HG03196 (cell line): ENCODE results near the gene PCGF3.

Experiments
- ATAC-seq: cut with Tn5 transposase; IDR thresholded peaks from one replicate; pipeline ENCODE4 v1.9.1; 2021; ENCODE audit not compliant: unreplicated experiment

The PCGF3 gene

GRCh38 chr4:705278-706082, at the start of gene PCGF3:
Gene PCGF3 (plus strand): TSS chr4:705832. CDS start chr4:733681, 27,849 bp downstream.
- ATAC-seq: peak; percentile 93

GRCh38 chr4:656436-657337, 48.9 kb upstream of the PCGF3 start:
- no peak for ATAC-seq

GRCh38 chr4:657338-657833, 48.2 kb upstream of the PCGF3 start:
- ATAC-seq: no peak

DNA sequence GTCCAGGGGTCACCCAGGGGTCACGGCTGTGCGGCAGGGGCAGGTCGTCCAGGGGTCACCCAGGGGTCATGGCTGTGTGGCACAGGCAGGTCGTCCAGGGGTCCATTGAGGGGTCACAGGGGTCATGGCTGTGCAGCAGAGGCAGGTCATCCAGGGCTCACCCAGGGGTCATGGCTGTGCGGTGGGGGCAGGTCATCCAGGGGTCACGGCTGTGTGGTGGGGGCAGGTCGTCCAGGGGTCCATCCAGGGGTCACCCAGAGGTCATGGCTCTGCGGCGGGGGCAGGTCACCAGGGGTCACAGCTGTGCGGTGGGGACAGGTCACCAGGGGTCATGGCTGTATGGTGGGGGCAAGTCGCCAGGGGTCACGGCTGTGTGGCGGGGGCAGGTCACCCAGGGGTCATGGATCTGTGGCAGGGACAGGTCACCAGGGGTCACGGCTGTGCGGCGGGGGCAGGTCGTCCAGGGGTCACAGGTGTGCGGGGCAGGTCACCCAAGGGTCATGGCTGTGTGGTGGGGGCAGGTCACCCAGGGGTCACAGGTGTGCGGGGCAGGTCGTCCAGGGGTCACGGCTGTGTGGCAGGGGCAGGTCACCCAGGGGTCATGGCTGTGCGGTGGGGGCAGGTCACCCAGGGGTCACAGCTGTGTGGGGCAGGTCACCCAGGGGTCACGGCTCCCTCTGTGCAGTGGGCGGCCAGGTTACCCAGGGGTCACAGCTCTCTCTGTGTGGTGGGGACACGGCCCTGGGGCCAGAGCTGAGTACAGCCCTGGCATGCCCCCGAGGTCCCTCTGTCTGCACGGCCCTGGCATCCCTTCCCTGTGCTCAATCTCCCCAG, 47.6 kb upstream of the PCGF3 start:
- no peak for ATAC-seq

GRCh38 chr4:658681-659667, 46.7 kb upstream of the PCGF3 start:
- no peak for ATAC-seq

DNA sequence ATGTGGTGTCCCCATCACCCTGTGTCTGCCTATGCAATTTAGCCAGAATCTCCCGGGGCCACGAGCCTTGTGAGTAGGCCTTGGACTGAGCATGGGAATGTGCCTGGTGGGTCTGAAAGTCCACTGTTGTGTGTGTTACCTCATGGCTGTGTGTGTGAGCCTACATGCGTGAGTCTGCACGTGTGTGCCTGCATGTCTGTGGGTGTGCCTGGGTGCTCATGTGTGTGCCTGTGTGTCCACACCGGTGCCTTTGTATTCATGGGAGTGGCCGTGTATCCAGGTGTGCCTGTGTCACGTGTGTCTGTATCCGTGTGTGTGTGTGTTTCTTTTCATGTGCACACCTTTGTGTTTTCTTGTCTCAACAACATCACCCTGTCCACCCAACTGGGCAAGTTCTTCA, 45.8 kb upstream of the PCGF3 start:
- no peak for ATAC-seq

DNA sequence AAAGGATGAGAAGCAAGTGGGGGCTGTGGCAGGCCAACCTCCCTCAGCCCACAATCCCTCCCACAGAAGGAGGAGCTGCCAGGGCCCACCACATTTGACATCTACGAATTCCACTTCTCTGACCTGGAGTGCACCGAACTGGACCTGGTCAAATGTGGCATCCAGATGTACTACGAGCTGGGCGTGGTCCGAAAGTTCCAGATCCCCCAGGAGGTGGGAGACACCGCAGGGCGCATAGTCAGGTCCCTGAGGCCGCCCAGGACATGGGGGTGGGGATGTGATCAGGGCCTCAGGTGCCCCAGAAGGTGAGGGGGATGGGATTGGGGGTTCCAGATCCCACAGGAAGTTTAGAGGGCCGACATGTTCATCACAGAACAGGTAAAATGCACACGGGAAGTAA, 45.2 kb upstream of the PCGF3 start:
- no peak for ATAC-seq

- no peak for ATAC-seq
These were observed 44.4 kb upstream of the PCGF3 start for GRCh38 chr4:661231-661630.

DNA sequence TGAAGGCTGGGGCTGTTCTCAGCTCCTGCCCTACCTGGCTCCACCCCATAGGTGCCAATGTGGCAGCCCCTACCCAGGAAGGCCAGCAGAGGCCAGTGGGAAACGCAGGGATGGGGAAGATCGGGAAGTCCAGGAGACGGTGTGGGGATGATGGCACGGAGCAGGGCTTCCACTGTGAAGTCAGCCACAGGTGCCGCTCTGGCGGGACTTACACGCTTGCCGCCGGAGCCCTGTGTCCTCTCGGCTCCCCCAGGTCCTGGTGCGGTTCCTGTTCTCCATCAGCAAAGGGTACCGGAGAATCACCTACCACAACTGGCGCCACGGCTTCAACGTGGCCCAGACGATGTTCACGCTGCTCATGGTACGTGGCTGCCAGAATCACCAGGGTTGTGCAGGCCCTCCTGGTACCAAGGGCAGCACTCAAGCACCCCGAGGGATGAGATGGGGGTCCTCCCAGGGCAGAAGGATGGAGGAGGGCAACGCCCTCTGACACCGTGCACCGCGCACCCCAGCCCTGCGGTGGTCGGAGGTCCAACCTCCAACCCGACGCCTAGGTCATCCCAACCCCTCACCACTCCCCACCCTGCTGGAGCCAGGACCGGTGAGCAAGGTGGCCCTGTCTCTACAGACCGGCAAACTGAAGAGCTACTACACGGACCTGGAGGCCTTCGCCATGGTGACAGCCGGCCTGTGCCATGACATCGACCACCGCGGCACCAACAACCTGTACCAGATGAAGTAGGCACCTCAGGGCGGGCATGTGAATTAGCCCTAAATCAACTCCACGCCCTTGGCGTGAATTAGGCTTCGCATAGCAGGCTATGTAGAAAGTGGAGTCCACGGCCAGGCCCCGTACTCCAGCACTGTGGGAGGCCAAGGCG, 43.5 kb upstream of the PCGF3 start:
- no peak for ATAC-seq

DNA sequence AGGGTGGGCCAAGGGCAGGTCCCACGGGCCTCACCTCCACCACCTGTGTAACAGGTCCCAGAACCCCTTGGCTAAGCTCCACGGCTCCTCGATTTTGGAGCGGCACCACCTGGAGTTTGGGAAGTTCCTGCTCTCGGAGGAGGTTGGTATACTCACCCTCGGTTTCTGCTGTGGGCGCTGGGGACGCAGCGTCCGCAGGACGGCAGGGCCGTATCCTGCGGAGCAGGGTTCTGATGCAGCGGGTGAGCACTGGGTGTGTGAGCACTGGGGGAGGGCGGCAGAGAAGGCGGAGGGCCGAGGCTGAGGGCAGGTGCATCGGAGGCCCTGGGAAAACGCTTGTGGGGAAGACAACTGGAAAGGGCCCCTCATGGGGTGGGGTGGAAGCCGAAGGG, 42.6 kb upstream of the PCGF3 start:
- no peak for ATAC-seq

DNA sequence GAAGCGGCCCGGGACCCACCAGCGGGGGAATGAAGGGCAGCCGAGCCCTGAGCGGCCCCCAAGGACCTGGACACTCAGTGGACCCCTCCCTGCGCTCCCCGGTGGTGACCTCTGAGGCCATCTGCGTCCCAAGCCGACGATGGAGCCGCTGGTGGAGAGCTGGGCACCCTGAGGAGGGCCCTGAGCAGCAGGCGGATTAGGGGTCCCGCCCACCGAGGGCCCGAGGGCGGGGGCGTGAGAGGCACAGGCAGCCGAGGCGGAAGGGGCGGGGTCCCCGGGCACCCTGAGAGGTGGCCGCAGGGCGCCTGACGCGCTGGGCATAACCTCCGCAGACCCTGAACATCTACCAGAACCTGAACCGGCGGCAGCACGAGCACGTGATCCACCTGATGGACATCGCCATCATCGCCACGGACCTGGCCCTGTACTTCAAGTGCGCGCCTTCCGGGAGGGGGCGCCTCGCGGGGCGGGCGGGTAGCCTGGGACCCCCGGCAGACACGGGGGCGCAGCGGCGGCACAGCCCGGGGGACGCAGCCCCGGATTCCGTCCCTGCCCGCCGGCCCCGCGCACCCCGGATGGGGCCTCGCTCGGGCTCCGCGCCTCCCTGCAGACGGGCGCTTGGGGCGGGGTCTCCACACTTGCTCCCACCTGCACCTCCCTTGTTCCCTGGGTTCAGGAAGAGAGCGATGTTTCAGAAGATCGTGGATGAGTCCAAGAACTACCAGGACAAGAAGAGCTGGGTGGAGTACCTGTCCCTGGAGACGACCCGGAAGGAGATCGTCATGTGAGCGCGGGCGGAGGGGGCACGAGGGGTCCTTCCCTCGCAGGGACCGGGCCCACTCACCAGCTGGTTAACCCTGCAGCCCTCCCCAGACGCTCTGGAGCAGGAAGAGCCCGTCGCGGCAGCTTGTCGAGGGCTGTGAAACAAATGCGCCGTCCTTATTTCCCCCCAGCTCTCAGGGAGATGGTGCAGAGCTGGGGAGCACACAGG, 41.9 kb upstream of the PCGF3 start:
- peak; percentile 64 for ATAC-seq

GRCh38 chr4:664713-665231, 40.9 kb upstream of the PCGF3 start:
- ATAC-seq: no peak

DNA sequence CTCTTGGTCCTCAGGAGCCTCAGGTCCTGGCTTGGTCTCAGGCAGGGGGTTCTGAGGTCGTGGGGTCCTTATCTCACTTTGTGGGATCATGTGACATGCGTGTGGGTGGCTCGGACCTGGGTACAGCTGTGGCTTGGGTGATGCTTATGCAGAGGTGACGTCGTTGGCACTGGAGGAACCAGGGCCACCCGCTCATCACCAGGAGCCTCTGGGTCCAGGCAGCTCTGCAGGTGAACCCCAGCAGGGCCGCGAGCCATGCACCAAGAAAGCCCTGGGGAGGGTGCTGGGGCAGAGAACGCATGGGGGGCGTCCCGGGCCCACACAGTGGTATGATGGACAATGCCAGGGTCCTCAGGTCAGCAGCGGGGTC, 40.3 kb upstream of the PCGF3 start:
- ATAC-seq: no peak

GRCh38 chr4:665751-666435, 39.7 kb upstream of the PCGF3 start:
- no peak for ATAC-seq

DNA sequence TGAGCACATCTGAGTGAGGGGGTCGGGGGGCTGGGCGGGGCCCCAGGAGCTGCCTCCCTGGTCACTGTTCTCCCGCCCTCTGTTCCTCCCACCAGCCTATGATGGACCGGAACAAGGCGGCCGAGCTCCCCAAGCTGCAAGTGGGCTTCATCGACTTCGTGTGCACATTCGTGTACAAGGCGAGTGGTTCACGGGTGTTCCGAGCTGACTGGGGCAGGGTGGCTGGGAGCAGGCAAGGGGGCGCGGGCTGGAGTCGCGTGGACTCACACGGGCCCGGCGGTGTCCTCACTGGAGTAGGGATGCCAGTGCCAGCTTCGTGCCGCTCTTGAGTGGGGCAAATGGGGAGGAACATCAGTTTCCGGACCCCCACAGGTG, 39.2 kb upstream of the PCGF3 start:
- no peak for ATAC-seq

DNA sequence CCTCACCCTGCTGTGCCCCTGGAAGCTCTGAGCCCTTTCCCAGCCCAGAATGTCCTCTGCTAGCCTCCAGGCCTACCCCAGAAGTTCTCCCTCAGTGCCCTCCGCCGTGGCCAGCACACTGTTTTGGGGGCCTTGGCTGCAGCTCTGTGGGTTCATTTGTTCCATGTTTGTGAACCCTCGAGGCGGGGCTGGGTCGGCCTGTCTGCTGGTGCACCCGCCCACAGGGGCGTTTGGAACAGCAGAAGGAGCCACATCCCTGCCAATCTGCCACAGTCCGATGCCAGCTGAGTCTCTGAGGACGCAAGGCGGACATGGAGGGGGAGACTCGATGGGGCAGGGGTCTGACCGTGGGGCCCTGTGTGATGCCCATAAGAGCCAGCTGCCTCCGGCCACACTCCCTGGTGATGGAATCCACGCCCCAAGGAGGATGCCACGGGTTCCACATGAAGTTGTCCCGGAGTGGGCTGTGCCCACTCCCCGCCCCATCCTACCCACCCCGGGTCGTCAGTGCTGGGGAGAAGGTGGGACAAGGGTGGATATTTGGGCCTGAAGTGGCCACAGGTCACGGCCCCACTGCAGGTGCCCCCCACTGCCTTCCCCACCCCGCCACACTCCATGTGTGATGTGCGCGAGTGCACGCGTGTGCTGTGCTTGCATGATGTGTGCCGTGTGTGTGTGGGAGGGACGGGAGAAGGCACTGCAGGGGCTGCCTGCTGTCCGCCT, 38.6 kb upstream of the PCGF3 start:
- ATAC-seq: no peak
